ENCODE data around the gene AADACL3. TPM values are rescaled to one million over a fixed set of nuclear protein-coding genes. Genes with fewer than 3 reads are reported as not detected.

AADACL3 gene
- total and polyA plus RNA-seq, 2 of the 13 experiments (the other 11 are each of a cell fraction or from before 2014, with no cell fraction given): not detected

DNA sequence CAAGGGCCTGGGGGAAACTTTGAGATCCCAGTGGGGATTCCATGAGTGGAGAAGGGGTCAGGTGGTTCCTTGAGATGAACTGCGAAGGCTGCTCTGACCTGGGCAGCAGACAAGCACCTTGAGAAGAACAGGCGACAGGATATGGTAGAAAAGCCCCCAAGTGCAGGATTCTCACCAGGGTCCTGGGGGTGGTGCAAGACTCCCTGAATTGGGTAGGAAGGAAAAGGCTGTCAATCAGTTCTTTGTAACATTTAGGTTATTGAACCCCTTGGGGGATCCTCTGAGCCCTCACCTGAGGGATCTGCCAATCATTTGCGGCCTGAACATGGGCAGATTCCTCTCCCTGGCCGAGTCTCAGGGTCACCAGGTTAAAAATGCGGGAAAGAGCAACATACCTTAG lies 55.3 kb downstream of the AADACL3 start (continued):
- TF ChIP-seq STAG1 (CRISPR knock-in tag; IDR thresholded peaks at IDR 0.05): no peak

- BruUV-seq (replicated peaks): no TSS peak
These were observed 56.6 kb downstream of the AADACL3 start for GRCh38 chr1:12772520-12772919.

More at GRCh38 chr1:12772520-12772919, 56.6 kb downstream of the AADACL3 start:
- intact Hi-C loops (cut with micrococcal nuclease; ENCODE audit: unreplicated experiment): no loop called here
- Histone ChIP-seq H3K79me2 (ENCODE audit: insufficient read depth, low read length) (no peaks in the 10 kb centered on the region), H3K27me3 (ENCODE audit: control insufficient read depth in 1 of 2, insufficient read depth in 2 of 2, low read length in 2 of 2) (peaks cover 5 to 55% of the 10 kb centered on the region in 2 experiments), H3K9ac (ENCODE audit: insufficient read depth, low read depth, low read length) (no peak overlapping the region), H4K20me1 (ENCODE audit: insufficient read depth, low read length) (no peaks in the 10 kb centered on the region), H2AFZ (ENCODE audit: low read length) (no peak overlapping the region), H3K9me3 (ENCODE audit: low read length) (no peaks in the 10 kb centered on the region), H3K27ac (ENCODE audit: extremely low read length, insufficient read depth, low read length) (no peak overlapping the region), H3K4me1 (ENCODE audit: insufficient read depth, low read length) (no peaks in the 10 kb centered on the region), H3K36me3 (replicated peaks in 1 of 2; ENCODE audit: control insufficient read depth in 1 of 2, insufficient read depth in 2 of 2, low read length in 2 of 2) (no peaks in the 10 kb centered on the region), H3K4me2 (ENCODE audit: low read depth, low read length) (no peak overlapping the region), H3K4me3 (replicated peaks in 1 of 3; ENCODE audit: insufficient read depth in 1 of 3, low read depth in 2 of 3, low read length in 3 of 3) (no peak overlapping the region)
- FAIRE-seq: no peak
- no peak for TF ChIP-seq TCF7 (IDR thresholded peaks at IDR 0.05; ENCODE audit: low read depth)
- no peak for TF ChIP-seq TRIM24 (CRISPR knock-in tag; IDR thresholded peaks at IDR 0.05)
- no peak for TF ChIP-seq TRIM22 (IDR thresholded peaks at IDR 0.05)
- no peak for TF ChIP-seq DNMT3B (CRISPR knock-in tag; conservative IDR thresholded peaks at IDR 0.05)
- no peak for TF ChIP-seq ZNF687 (CRISPR knock-in tag; IDR thresholded peaks at IDR 0.05)
- TF ChIP-seq, protein P1, sequence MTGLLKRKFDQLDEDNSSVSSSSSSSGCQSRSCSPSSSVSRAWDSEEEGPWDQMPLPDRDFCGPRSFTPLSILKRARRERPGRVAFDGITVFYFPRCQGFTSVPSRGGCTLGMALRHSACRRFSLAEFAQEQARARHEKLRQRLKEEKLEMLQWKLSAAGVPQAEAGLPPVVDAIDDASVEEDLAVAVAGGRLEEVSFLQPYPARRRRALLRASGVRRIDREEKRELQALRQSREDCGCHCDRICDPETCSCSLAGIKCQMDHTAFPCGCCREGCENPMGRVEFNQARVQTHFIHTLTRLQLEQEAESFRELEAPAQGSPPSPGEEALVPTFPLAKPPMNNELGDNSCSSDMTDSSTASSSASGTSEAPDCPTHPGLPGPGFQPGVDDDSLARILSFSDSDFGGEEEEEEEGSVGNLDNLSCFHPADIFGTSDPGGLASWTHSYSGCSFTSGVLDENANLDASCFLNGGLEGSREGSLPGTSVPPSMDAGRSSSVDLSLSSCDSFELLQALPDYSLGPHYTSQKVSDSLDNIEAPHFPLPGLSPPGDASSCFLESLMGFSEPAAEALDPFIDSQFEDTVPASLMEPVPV (CRISPR knock-in tag; IDR thresholded peaks at IDR 0.05): no peak
- no peak for TF ChIP-seq SOX6 (IDR thresholded peaks at IDR 0.05)
- TF ChIP-seq SOX6 (CRISPR knock-in tag; IDR thresholded peaks at IDR 0.05): no peak
- in situ Hi-C loops (cut with HindIII; ENCODE audit: extremely low pct_ligation_motif_present, low pct_unique_long_range_greater_than_20kb): loop anchor here (10.0 kb wide), 1 partner anchor 498 kb away; no protein-coding TSS in a partner anchor
- DNase-seq (ENCODE audit: low spot score): no peak
- ChIA-PET CTCF (ENCODE audit: low intra/inter-chr PET ratio, low total read pairs) (no interaction called here), POLR2A (no interaction called here)
- no peak for ATAC-seq
- 4% methylated on average over 4 of the region's 5 CpGs for WGBS (ENCODE audit: low lambda C conversion rate)

Data from HepG2 (cell line).